ENCODE data around the gene UBQLN2. TPM values are rescaled to one million over a fixed set of nuclear protein-coding genes. Genes with fewer than 3 reads are reported as not detected.

The UBQLN2 gene
- total RNA-seq, 5 donors from 2014 or later (not counting 1 experiment from before 2014, with no cell fraction given) = 46.3 to 57.7 (median 53.7) TPM

DNA sequence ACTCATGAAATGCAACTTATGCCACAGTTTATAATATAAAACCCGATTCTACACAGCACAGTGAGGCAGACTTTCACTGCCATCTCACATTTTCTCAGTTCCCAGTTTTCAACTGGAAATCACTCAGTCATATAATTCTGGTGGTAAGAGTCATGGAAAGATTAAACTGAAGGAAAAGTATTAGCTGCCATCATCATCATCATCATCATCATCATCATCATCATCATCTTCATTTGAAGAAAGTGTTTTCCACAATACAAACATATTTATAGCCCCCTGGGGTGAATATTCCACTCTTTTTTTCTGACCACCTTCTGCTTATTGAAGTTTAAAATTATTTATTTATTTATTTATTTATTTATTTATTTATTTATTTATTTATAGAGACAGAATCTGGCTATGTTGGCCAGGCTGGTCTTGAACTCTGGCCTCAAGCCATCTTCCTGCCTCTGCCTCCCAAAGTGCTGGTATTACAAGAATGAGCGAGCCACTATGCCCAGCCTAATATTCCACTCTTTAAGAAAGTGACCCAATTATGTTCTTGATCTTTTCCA lies 6.0 kb upstream of the UBQLN2 start:
- ATAC-seq (replicated peaks in 1 of 4) (no peak), DNase-seq (no peak)
- Histone ChIP-seq H3K4me1 (ENCODE audit: control insufficient read depth in 1 of 2, extremely low read depth in 1 of 2, insufficient read depth in 2 of 2, low read length in 2 of 2) (no peaks in the 10 kb centered on the region), H3K9me3 (no peaks in the 10 kb centered on the region), H3K27me3 (replicated peaks in 1 of 2; ENCODE audit: control insufficient read depth in 2 of 2, extremely low read depth in 1 of 2, insufficient read depth in 2 of 2, low read length in 1 of 2) (no peaks in the 10 kb centered on the region), H3K27ac (ENCODE audit: low read length) (no peak overlapping the region), H3K4me3 (ENCODE audit: control insufficient read depth in 1 of 2, extremely low read depth in 1 of 2, low read length in 1 of 2) (no peak overlapping the region), H3K36me3 (ENCODE audit: control insufficient read depth in 2 of 2, extremely low read depth in 1 of 2, insufficient read depth in 1 of 2, low read length in 1 of 2) (no peaks in the 10 kb centered on the region)
- WGBS (ENCODE audit: insufficient coverage) = no CpG with 5 or more reads among the region's 2 CpGs
- CTCF ChIA-PET = no interaction called here
- POLR2A ChIA-PET = no interaction called here
- H3K4me1 Mint-ChIP-seq = no peaks in the 10 kb centered on the region
- peaks cover 0 to 4% of the 10 kb centered on the region in 2 donors for H3K27me3 Mint-ChIP-seq
- H3K27ac Mint-ChIP-seq = no peak overlapping the region
- H3K9me3 Mint-ChIP-seq = peaks cover 0 to 5% (median 0%) of the 10 kb centered on the region in 3 donors
- H3K4me3 Mint-ChIP-seq = no peak overlapping the region
- H3K36me3 Mint-ChIP-seq = no peaks in the 10 kb centered on the region

DNA sequence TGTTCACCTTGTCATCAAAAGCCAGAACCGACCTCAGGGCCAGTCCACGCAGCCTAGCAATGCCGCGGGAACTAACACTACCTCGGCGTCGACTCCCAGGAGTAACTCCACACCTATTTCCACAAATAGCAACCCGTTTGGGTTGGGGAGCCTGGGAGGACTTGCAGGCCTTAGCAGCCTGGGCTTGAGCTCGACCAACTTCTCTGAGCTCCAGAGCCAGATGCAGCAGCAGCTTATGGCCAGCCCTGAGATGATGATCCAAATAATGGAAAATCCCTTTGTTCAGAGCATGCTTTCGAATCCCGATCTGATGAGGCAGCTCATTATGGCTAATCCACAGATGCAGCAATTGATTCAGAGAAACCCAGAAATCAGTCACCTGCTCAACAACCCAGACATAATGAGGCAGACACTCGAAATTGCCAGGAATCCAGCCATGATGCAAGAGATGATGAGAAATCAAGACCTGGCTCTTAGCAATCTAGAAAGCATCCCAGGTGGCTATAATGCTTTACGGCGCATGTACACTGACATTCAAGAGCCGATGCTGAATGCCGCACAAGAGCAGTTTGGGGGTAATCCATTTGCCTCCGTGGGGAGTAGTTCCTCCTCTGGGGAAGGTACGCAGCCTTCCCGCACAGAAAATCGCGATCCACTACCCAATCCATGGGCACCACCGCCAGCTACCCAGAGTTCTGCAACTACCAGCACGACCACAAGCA lies 898 bp downstream of the UBQLN2 start:
- H3K27me3 Mint-ChIP-seq = no peaks in the 10 kb centered on the region
- peak overlapping the region; percentile 88 to 96 (median 88) for H3K4me3 Mint-ChIP-seq
- no peaks in the 10 kb centered on the region for H3K9me3 Mint-ChIP-seq

DNA sequence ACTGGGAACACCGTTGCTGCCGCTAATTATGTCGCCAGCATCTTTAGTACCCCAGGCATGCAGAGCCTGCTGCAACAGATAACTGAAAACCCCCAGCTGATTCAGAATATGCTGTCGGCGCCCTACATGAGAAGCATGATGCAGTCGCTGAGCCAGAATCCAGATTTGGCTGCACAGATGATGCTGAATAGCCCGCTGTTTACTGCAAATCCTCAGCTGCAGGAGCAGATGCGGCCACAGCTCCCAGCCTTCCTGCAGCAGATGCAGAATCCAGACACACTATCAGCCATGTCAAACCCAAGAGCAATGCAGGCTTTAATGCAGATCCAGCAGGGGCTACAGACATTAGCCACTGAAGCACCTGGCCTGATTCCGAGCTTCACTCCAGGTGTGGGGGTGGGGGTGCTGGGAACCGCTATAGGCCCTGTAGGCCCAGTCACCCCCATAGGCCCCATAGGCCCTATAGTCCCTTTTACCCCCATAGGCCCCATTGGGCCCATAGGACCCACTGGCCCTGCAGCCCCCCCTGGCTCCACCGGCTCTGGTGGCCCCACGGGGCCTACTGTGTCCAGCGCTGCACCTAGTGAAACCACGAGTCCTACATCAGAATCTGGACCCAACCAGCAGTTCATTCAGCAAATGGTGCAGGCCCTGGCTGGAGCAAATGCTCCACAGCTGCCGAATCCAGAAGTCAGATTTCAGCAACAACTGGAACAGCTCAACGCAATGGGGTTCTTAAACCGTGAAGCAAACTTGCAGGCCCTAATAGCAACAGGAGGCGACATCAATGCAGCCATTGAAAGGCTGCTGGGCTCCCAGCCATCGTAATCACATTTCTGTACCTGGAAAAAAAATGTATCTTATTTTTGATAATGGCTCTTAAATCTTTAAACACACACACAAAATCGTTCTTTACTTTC lies 1.8 kb downstream of the UBQLN2 start:
- Histone ChIP-seq H3K27ac (ENCODE audit: low read length) (peak overlapping the region; percentile 91), H3K27me3 (replicated peaks in 1 of 2; ENCODE audit: control insufficient read depth in 2 of 2, extremely low read depth in 1 of 2, insufficient read depth in 2 of 2, low read length in 1 of 2) (no peaks in the 10 kb centered on the region), H3K9me3 (no peaks in the 10 kb centered on the region), H3K36me3 (ENCODE audit: control insufficient read depth in 2 of 2, extremely low read depth in 1 of 2, insufficient read depth in 1 of 2, low read length in 1 of 2) (peaks cover 0 to 4% of the 10 kb centered on the region in 2 donors), H3K4me1 (ENCODE audit: control insufficient read depth in 1 of 2, extremely low read depth in 1 of 2, insufficient read depth in 2 of 2, low read length in 2 of 2) (peaks cover 0 to 10% of the 10 kb centered on the region in 2 experiments), H3K4me3 (ENCODE audit: control insufficient read depth in 1 of 2, extremely low read depth in 1 of 2, low read length in 1 of 2) (peak overlapping the region; percentile 68 to 83)
- DNase-seq (peak in 3 of 35 experiments; percentile 0 to 16 (median 7)), ATAC-seq (replicated peaks in 1 of 4) (no peak)
- peak overlapping the region; percentile 96 to 99 for H3K27ac Mint-ChIP-seq
- peaks cover 23 to 31% (median 27%) of the 10 kb centered on the region in 3 donors for H3K4me1 Mint-ChIP-seq
- ChIA-PET POLR2A (interaction anchor here in 1 of 2 donors (0.5 kb wide), 1 partner anchor 164 kb away, joined by 3 read pairs; no protein-coding TSS in a partner anchor), CTCF (no interaction called here)
- H3K36me3 Mint-ChIP-seq = peaks cover 15% of the 10 kb centered on the region
- no peaks in the 10 kb centered on the region for H3K9me3 Mint-ChIP-seq
- H3K4me3 Mint-ChIP-seq = peak overlapping the region; percentile 88 to 96 (median 88)
- WGBS (ENCODE audit: insufficient coverage) = 1% methylated on average over 10 of the region's 20 CpGs
- H3K27me3 Mint-ChIP-seq = no peaks in the 10 kb centered on the region

More for the DNA sequence above, 898 bp downstream of the UBQLN2 start:
- Histone ChIP-seq H3K4me1 (ENCODE audit: control insufficient read depth in 1 of 2, extremely low read depth in 1 of 2, insufficient read depth in 2 of 2, low read length in 2 of 2) (peaks cover 0 to 6% of the 10 kb centered on the region in 2 experiments), H3K27me3 (replicated peaks in 1 of 2; ENCODE audit: control insufficient read depth in 2 of 2, extremely low read depth in 1 of 2, insufficient read depth in 2 of 2, low read length in 1 of 2) (no peaks in the 10 kb centered on the region), H3K36me3 (ENCODE audit: control insufficient read depth in 2 of 2, extremely low read depth in 1 of 2, insufficient read depth in 1 of 2, low read length in 1 of 2) (peaks cover 0 to 3% of the 10 kb centered on the region in 2 donors), H3K9me3 (no peaks in the 10 kb centered on the region), H3K27ac (ENCODE audit: low read length) (peak overlapping the region; percentile 91), H3K4me3 (ENCODE audit: control insufficient read depth in 1 of 2, extremely low read depth in 1 of 2, low read length in 1 of 2) (peak overlapping the region; percentile 68 to 83)
- Mint-ChIP-seq H3K4me1 (peaks cover 16 to 24% (median 21%) of the 10 kb centered on the region in 3 donors), H3K36me3 (peaks cover 12% of the 10 kb centered on the region), H3K27ac (peak overlapping the region; percentile 96 to 99)
- DNase-seq (peak in 9 of 35 experiments; percentile 0 to 31 (median 6)), ATAC-seq (replicated peaks in 1 of 4) (peak in 3 of 4 experiments; percentile 4 to 10 (median 5))
- 0% methylated on average over 6 of the region's 23 CpGs for WGBS (ENCODE audit: insufficient coverage)
- CTCF ChIA-PET = interaction anchor here in 1 of 2 donors (1.6 kb wide), 1 partner anchor 162 kb away, joined by 6 read pairs; no protein-coding TSS in a partner anchor
- POLR2A ChIA-PET = interaction anchor here in 1 of 2 donors (0.5 kb wide), 1 partner anchor 165 kb away, joined by 3 read pairs; no protein-coding TSS in a partner anchor

DNA sequence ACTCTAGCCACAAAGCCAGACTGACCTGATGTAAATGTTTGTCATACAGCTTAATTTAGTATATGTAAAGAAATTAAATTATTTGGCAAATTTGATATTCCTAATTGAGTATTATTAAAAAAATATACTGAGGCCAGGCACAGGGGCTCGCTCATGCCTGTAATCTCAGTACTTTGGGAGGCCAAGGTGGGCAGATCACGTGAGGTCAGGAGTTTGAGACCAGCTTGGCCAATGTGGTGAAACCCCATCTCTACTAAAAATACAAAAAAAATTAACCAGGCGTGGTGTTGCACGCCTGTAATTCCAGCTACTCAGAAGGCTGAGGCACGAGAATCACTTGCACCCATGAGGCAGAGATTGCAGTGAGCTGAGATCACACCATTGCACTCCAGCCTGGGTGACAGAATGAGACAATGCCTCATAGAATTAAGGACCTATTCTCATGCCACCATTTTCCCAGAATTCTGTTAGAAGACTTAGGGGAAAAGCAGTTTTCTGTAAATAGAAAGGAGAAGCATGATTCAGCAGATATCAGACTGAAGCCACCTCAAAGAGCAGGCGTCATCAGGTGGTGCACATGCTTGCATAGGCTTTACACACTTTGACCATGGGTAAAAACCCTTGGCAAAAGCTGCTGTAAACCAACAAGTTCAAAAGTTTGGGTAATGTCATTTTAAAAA lies 6.1 kb downstream of the UBQLN2 start:
- Mint-ChIP-seq H3K4me3 (no peak overlapping the region), H3K27me3 (no peaks in the 10 kb centered on the region), H3K27ac (peak overlapping the region; percentile 31 to 62), H3K4me1 (peaks cover 24 to 56% (median 50%) of the 10 kb centered on the region in 3 donors), H3K9me3 (no peaks in the 10 kb centered on the region), H3K36me3 (peaks cover 29% of the 10 kb centered on the region)
- no peak for ATAC-seq (replicated peaks in 1 of 4)
- Histone ChIP-seq H3K27me3 (replicated peaks in 1 of 2; ENCODE audit: control insufficient read depth in 2 of 2, extremely low read depth in 1 of 2, insufficient read depth in 2 of 2, low read length in 1 of 2) (no peaks in the 10 kb centered on the region), H3K36me3 (ENCODE audit: control insufficient read depth in 2 of 2, extremely low read depth in 1 of 2, insufficient read depth in 1 of 2, low read length in 1 of 2) (peaks cover 0 to 11% of the 10 kb centered on the region in 2 donors), H3K9me3 (no peaks in the 10 kb centered on the region), H3K27ac (ENCODE audit: low read length) (no peak overlapping the region), H3K4me1 (ENCODE audit: control insufficient read depth in 1 of 2, extremely low read depth in 1 of 2, insufficient read depth in 2 of 2, low read length in 2 of 2) (peaks cover 0 to 10% of the 10 kb centered on the region in 2 experiments), H3K4me3 (ENCODE audit: control insufficient read depth in 1 of 2, extremely low read depth in 1 of 2, low read length in 1 of 2) (no peak overlapping the region)
- WGBS (ENCODE audit: insufficient coverage) = no CpG with 5 or more reads among the region's 6 CpGs
- ChIA-PET POLR2A (interaction anchor here in 1 of 2 donors (1.0 kb wide), 1 partner anchor 9 kb away, joined by 4 read pairs; no protein-coding TSS in a partner anchor), CTCF (no interaction called here)
- DNase-seq = no peak

DNA sequence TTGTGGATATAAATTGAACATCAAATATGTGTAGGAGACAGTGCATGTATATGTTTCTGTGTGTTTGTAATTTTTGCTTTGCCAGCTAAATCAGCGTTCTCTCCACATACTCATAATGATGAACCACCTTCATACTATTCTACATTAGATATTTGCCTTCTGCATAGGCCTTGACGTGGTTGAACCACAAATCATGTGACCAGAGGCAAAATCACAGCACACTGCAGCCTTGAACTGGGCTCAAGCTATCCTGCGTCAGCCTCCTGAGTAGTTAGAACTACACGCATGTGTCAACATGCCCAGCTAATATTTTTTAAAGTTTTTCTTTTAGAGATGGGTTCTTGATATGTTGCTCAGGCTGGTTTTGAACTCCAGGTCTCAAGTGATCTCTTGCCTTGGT lies 9.5 kb downstream of the UBQLN2 start:
- DNase-seq = peak in 13 of 35 experiments; percentile 1 to 40 (median 14)
- H3K27me3 Mint-ChIP-seq = peaks cover 0 to 2% of the 10 kb centered on the region in 2 donors
- Histone ChIP-seq H3K27me3 (replicated peaks in 1 of 2; ENCODE audit: control insufficient read depth in 2 of 2, extremely low read depth in 1 of 2, insufficient read depth in 2 of 2, low read length in 1 of 2) (no peaks in the 10 kb centered on the region), H3K36me3 (ENCODE audit: control insufficient read depth in 2 of 2, extremely low read depth in 1 of 2, insufficient read depth in 1 of 2, low read length in 1 of 2) (peaks cover 0 to 16% of the 10 kb centered on the region in 2 donors), H3K27ac (ENCODE audit: low read length) (no peak overlapping the region), H3K4me1 (ENCODE audit: control insufficient read depth in 1 of 2, extremely low read depth in 1 of 2, insufficient read depth in 2 of 2, low read length in 2 of 2) (peaks cover 0 to 10% of the 10 kb centered on the region in 2 experiments), H3K9me3 (no peaks in the 10 kb centered on the region), H3K4me3 (ENCODE audit: control insufficient read depth in 1 of 2, extremely low read depth in 1 of 2, low read length in 1 of 2) (no peak overlapping the region)
- peak; percentile 40 to 81 (median 56) for ATAC-seq (replicated peaks in 1 of 4)
- peak overlapping the region in 1 of 2 donors; percentile 46 for H3K27ac Mint-ChIP-seq
- peaks cover 28 to 71% (median 57%) of the 10 kb centered on the region in 3 donors for H3K4me1 Mint-ChIP-seq
- no peaks in the 10 kb centered on the region for H3K9me3 Mint-ChIP-seq
- CTCF ChIA-PET = no interaction called here
- peaks cover 47% of the 10 kb centered on the region for H3K36me3 Mint-ChIP-seq
- H3K4me3 Mint-ChIP-seq = no peak overlapping the region
- WGBS (ENCODE audit: insufficient coverage) = 17% methylated on average over 1 of the region's 4 CpGs
- POLR2A ChIA-PET = no interaction called here
